Calu3 (cell line): ENCODE results near the gene TSPAN15. TPM values are rescaled to one million over a fixed set of nuclear protein-coding genes. Genes with fewer than 3 reads are reported as not detected.

Experiments used
- BruUV-seq: library from RNA; stranded (reverse); fragments of 400-500 nt; replicated peaks from 2 replicates; lab custom pipeline; 2021; lab: Mats Ljungman, UMichigan
- CTCF ChIA-PET: fragments of 300-600 bp; sonication (Branson Sonifier 250); formaldehyde crosslinking; loops from one replicate; lab custom pipeline; 2022; ENCODE audit warnings: antibody characterized with exemption; lab: Charles Lee
- DNase-seq: peaks from one replicate; pipeline ENCODE4 v3.0.0; 2022
- H3K27ac Mint-ChIP-seq: one replicate; pipeline ENCODE4 v1.8.0; 2022; ENCODE audit warnings: mixed read lengths; ENCODE audit not compliant: unreplicated experiment
- H3K27me3 Mint-ChIP-seq: one replicate; pipeline ENCODE4 v1.8.0; 2022; ENCODE audit warnings: mixed read lengths; ENCODE audit not compliant: unreplicated experiment
- H3K36me3 Mint-ChIP-seq: one replicate; pipeline ENCODE4 v1.8.0; 2022; ENCODE audit warnings: mild to moderate bottlenecking, moderate library complexity, mixed read lengths; ENCODE audit not compliant: insufficient read depth, unreplicated experiment
- H3K4me1 Mint-ChIP-seq: one replicate; pipeline ENCODE4 v1.8.0; 2022; ENCODE audit warnings: mild to moderate bottlenecking, low read depth, mixed read lengths; ENCODE audit not compliant: unreplicated experiment
- H3K4me3 Mint-ChIP-seq: one replicate; pipeline ENCODE4 v1.8.0; 2022; ENCODE audit warnings: mild to moderate bottlenecking, low read depth, moderate library complexity, mixed read lengths; ENCODE audit not compliant: unreplicated experiment
- H3K9me3 Mint-ChIP-seq: one replicate; pipeline ENCODE4 v1.8.0; 2022; ENCODE audit warnings: low read depth, mixed read lengths; ENCODE audit not compliant: unreplicated experiment
- CTCF ChIP-seq: fragments of 200-600 bp; IDR thresholded peaks from one replicate; pipeline ENCODE4 v1.8.0; 2022; ENCODE audit warnings: antibody characterized with exemption; ENCODE audit not compliant: unreplicated experiment
- intact Hi-C: fragments of 100-400 bp; cut with micrococcal nuclease; formaldehyde crosslinking; loops from one replicate; pipeline ENCODE4 v1.10.0; 2022; ENCODE audit not compliant: unreplicated experiment
- total RNA-seq: library from RNA; stranded (reverse); gene quantifications from 2 replicates; pipeline ENCODE4 v1.2.3, GENCODE V29; 2022

Gene TSPAN15
- total RNA-seq, 1 experiment from 2014 or later, result 137 TPM

GRCh38 chr10:69502589-69502988 is 51.3 kb downstream of the TSPAN15 start:
- intact Hi-C loops, result no loop called here
- no peak for DNase-seq
- Mint-ChIP-seq H3K36me3 (peaks cover 37% of the 10 kb centered on the region), H3K27ac (no peak overlapping the region), H3K4me3 (no peak overlapping the region), H3K9me3 (no peaks in the 10 kb centered on the region), H3K27me3 (no peaks in the 10 kb centered on the region), H3K4me1 (no peaks in the 10 kb centered on the region)
- CTCF ChIA-PET, result no interaction called here
- TF ChIP-seq CTCF, result no peak
- BruUV-seq, result no TSS peak

- H3K4me1 Mint-ChIP-seq, result no peaks in the 10 kb centered on the region
- no peaks in the 10 kb centered on the region for H3K27me3 Mint-ChIP-seq
- intact Hi-C loops, result no loop called here
- TF ChIP-seq CTCF, result no peak
- H3K9me3 Mint-ChIP-seq, result no peaks in the 10 kb centered on the region
- H3K36me3 Mint-ChIP-seq, result peaks cover 41% of the 10 kb centered on the region
- no peak overlapping the region for H3K4me3 Mint-ChIP-seq
- CTCF ChIA-PET, result no interaction called here
- BruUV-seq, result no TSS peak
- no peak overlapping the region for H3K27ac Mint-ChIP-seq
- no peak for DNase-seq
These were observed 52.0 kb downstream of the TSPAN15 start for GRCh38 chr10:69503001-69503895.

- DNase-seq, result no peak
- TF ChIP-seq CTCF, result no peak
- peaks cover 45% of the 10 kb centered on the region for H3K36me3 Mint-ChIP-seq
- no TSS peak for BruUV-seq
- no peaks in the 10 kb centered on the region for H3K9me3 Mint-ChIP-seq
- intact Hi-C loops, result no loop called here
- no peak overlapping the region for H3K4me3 Mint-ChIP-seq
- no peaks in the 10 kb centered on the region for H3K27me3 Mint-ChIP-seq
- CTCF ChIA-PET, result no interaction called here
- H3K4me1 Mint-ChIP-seq, result no peaks in the 10 kb centered on the region
- H3K27ac Mint-ChIP-seq, result no peak overlapping the region
These were observed 52.6 kb downstream of the TSPAN15 start for GRCh38 chr10:69503896-69504265.

GRCh38 chr10:69504576-69505250 is 53.4 kb downstream of the TSPAN15 start:
- intact Hi-C loops, result no loop called here
- no peak for TF ChIP-seq CTCF
- no peak overlapping the region for H3K27ac Mint-ChIP-seq
- no peaks in the 10 kb centered on the region for H3K27me3 Mint-ChIP-seq
- no TSS peak for BruUV-seq
- H3K4me1 Mint-ChIP-seq, result no peaks in the 10 kb centered on the region
- H3K9me3 Mint-ChIP-seq, result no peaks in the 10 kb centered on the region
- CTCF ChIA-PET, result interaction anchor here (0.7 kb wide), 1 partner anchor 98 kb away, joined by 4 read pairs; no protein-coding TSS in a partner anchor
- no peak overlapping the region for H3K4me3 Mint-ChIP-seq
- DNase-seq, result no peak
- H3K36me3 Mint-ChIP-seq, result peaks cover 42% of the 10 kb centered on the region
